Stimulated activated naive B cell treated with anti-CD40 and anti-IgM and Interleukin-4, amounts not matched to agents 10 μg/mL and 1 μg/mL and 100 μg/mL, for 72 hours (primary cell): ENCODE measurements around the gene C1orf74.

Source experiments
- ATAC-seq, 2 donors: fragments of 150-1000 bp; cut with Tn5 transposase; replicated peaks; 2 replicates each; pipeline ENCODE4 v1.10.0; 2021; ENCODE audit warnings: moderate library complexity in 1 of 2
- DNase-seq: peaks from one replicate; pipeline ENCODE4 v3.0.0; 2021
- H3K27ac Mint-ChIP-seq: one replicate; pipeline ENCODE4 v1.8.0; 2022; ENCODE audit warnings: mild to moderate bottlenecking, mixed read lengths
- H3K27me3 Mint-ChIP-seq, 2 donors: one replicate each; pipeline ENCODE4 v1.8.0; 2022; ENCODE audit warnings: mixed read lengths in 2 of 2
- H3K36me3 Mint-ChIP-seq, 2 donors: one replicate each; pipeline ENCODE4 v1.8.0; 2022; ENCODE audit warnings: mixed read lengths in 2 of 2, mild to moderate bottlenecking in 1 of 2
- H3K4me1 Mint-ChIP-seq, 2 donors: one replicate each; pipeline ENCODE4 v1.8.0; 2022; ENCODE audit warnings: mixed read lengths in 2 of 2, mild to moderate bottlenecking in 1 of 2
- H3K4me3 Mint-ChIP-seq, 2 donors: one replicate each; pipeline ENCODE4 v1.8.0; 2022; ENCODE audit warnings: mild to moderate bottlenecking in 2 of 2, mixed read lengths in 2 of 2, moderate library complexity in 1 of 2
- H3K9me3 Mint-ChIP-seq, 2 donors: one replicate each; pipeline ENCODE4 v1.8.0; 2022; ENCODE audit warnings: mixed read lengths in 2 of 2, mild to moderate bottlenecking in 1 of 2

Gene C1orf74

GRCh38 chr1:209755256-209755655 is 29.1 kb downstream of the C1orf74 start:
- Mint-ChIP-seq H3K36me3 (peaks cover 19 to 24% of the 10 kb centered on the region in 2 donors), H3K27ac (peak overlapping the region; percentile 99), H3K4me3 (peak overlapping the region; percentile 91 to 98), H3K9me3 (peaks cover 0 to 4% of the 10 kb centered on the region in 2 donors), H3K4me1 (peaks cover 48 to 70% of the 10 kb centered on the region in 2 donors), H3K27me3 (no peaks in the 10 kb centered on the region)
- ATAC-seq (no peak), DNase-seq (no peak)

- Mint-ChIP-seq H3K4me3 (no peak overlapping the region), H3K9me3 (peaks cover 0 to 4% of the 10 kb centered on the region in 2 donors), H3K27ac (no peak overlapping the region), H3K4me1 (peaks cover 34 to 58% of the 10 kb centered on the region in 2 donors), H3K27me3 (no peaks in the 10 kb centered on the region), H3K36me3 (peaks cover 2 to 3% of the 10 kb centered on the region in 2 donors)
- ATAC-seq: no peak
- no peak for DNase-seq
Observed at GRCh38 chr1:209752890-209753289, 31.5 kb downstream of the C1orf74 start.

DNA sequence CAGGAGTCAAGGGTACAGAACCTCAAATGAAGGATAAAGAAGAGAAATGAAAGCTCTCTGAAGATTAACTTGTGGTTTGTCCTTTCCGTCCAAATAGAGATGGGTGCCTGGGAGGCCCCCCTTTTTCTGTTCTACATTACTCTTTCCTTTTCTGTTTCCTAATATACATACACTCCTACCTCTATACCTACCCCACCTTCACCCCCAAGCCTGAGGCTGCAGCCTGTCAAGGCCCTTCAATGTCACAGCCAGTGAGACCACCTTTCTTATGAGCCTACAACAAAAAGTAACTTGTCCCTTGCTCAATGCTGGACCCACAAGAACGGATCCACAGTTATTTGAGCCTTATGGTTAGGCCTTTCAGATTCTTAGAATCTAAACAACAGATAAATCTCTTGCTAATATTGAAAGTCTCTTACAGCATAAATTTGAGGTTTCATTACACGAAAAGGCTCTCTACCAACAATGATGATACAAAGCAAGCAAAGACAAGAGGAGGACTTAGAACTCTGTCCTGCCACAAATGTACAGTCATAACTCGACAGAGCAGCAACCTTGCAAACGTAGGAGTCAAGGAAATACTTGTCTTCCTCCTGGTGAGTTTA is 32.6 kb downstream of the C1orf74 start:
- H3K36me3 Mint-ChIP-seq: peaks cover 2 to 3% of the 10 kb centered on the region in 2 donors
- H3K4me1 Mint-ChIP-seq: peaks cover 38 to 54% of the 10 kb centered on the region in 2 donors
- no peaks in the 10 kb centered on the region for H3K27me3 Mint-ChIP-seq
- H3K27ac Mint-ChIP-seq: peak overlapping the region; percentile 78
- peak; percentile 45 to 52 for ATAC-seq
- DNase-seq: peak; percentile 39
- peak overlapping the region; percentile 26 to 51 for H3K4me3 Mint-ChIP-seq
- peaks cover 0 to 4% of the 10 kb centered on the region in 2 donors for H3K9me3 Mint-ChIP-seq

GRCh38 chr1:209749670-209750323 is 34.6 kb downstream of the C1orf74 start:
- Mint-ChIP-seq H3K9me3 (no peaks in the 10 kb centered on the region), H3K4me3 (no peak overlapping the region), H3K27me3 (no peaks in the 10 kb centered on the region), H3K4me1 (peaks cover 22 to 35% of the 10 kb centered on the region in 2 donors), H3K36me3 (no peaks in the 10 kb centered on the region), H3K27ac (no peak overlapping the region)
- ATAC-seq: no peak
- no peak for DNase-seq

DNA sequence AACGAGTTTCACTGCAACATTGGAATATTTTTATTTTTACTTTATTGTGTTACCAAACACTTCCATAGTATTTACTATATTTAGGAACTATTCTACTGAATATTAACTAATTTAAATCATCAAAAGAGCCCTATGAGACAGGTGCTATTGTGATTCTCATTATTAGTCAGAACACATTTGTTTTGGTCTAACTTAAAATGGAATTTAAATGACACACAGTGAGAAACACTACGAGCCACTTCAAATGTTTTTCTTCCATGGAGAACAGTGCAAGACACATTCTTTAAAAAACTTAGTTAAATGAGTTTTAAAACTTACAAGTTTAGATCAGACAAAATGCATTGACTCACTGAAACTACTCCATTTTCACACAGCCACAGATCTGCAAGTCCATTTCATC is 35.2 kb downstream of the C1orf74 start:
- no peak overlapping the region for H3K27ac Mint-ChIP-seq
- ATAC-seq: no peak
- H3K36me3 Mint-ChIP-seq: no peaks in the 10 kb centered on the region
- H3K4me1 Mint-ChIP-seq: peaks cover 21 to 35% of the 10 kb centered on the region in 2 donors
- H3K4me3 Mint-ChIP-seq: no peak overlapping the region
- H3K27me3 Mint-ChIP-seq: no peaks in the 10 kb centered on the region
- no peaks in the 10 kb centered on the region for H3K9me3 Mint-ChIP-seq
- DNase-seq: no peak

DNA sequence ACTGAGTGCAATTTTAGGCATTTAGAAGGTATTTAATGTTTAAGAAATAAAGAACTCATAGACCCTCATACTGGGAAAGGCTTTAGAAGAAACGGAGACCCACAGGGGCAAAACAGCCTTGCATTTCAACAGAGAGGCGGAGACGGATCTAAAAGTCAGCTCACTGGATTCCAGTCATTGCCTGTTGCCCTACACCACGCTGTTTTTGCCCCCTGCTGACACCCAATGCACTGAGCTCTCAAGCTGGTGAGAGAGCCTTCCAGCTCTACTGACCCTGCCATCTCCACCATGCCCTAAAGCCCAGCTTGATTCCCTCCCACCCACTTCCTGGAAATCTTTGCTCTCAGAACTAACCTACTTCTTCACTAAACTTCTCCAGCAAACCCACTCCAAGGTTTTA is 35.7 kb downstream of the C1orf74 start:
- Mint-ChIP-seq H3K4me1 (peaks cover 22 to 37% of the 10 kb centered on the region in 2 donors), H3K27me3 (no peaks in the 10 kb centered on the region), H3K27ac (no peak overlapping the region), H3K36me3 (no peaks in the 10 kb centered on the region), H3K9me3 (no peaks in the 10 kb centered on the region), H3K4me3 (no peak overlapping the region)
- no peak for DNase-seq
- no peak for ATAC-seq

DNA sequence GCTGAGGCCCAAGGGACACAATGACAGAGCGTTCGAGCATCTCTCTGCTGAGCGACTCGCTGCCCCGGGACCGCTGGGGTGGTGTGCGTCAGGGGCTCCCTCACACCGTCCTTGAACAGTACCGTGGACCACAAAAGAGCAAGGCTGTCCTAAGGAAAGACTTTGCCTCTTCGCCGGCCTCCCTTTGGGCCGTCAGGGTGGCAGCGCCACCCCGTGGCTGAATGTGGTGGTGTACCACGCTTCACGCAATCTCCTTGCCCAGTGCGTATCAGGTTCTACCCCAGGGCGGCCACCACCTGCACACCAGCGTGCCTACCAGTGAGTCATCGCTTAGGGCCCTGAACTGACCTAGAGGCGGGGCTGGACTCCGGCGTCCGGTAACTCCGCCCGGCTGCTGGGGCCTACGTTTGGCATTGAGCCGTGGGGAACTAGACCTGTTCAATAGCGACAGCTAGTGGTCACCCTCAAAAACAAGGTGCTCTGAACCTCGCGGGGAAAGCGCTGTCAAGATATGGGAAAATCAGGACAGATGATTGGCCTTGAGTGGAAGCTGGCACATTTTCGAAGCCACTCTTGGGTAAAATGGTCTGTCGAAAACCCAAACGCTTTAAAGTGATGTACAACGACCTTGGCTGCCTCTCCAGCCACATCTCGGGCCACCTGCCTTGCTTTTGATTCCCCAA is 36.6 kb downstream of the C1orf74 start:
- DNase-seq: peak; percentile 95
- peaks cover 29 to 46% of the 10 kb centered on the region in 2 donors for H3K4me1 Mint-ChIP-seq
- peak overlapping the region; percentile 87 for H3K27ac Mint-ChIP-seq
- peak overlapping the region; percentile 69 to 73 for H3K4me3 Mint-ChIP-seq
- no peaks in the 10 kb centered on the region for H3K27me3 Mint-ChIP-seq
- peak; percentile 92 to 93 for ATAC-seq
- no peaks in the 10 kb centered on the region for H3K36me3 Mint-ChIP-seq
- no peaks in the 10 kb centered on the region for H3K9me3 Mint-ChIP-seq

DNA sequence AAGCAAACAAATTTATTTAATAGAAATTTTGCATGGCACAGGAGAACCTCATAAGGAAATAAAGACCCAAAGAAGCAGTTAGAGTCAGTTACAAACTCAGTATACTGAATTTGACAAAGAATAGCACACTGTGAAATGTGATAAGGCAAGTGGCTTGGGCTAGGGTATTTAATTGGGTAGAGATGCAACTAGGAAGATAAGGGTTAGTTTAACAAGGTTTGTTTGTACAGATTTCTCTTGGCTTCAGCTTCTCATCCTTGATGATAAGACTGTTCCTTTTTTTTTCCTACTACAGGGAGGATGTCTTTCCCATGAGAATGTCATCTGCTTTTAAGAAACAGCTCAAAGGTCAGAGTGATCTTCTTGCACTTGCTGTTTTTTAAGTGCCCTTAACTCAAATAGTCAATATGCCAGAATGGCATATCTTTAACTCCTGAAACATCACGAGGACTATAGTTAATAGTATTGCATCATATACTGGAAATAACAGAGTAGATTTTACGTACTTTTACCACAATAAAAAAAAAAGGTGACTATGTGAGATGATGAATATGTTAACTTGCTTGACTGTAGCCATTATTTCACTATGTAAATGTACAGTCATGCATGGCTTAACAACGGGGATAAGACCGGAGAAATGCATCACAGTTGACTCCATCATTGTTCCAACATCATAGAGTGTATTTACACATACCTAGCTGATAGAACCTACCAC is 37.8 kb downstream of the C1orf74 start:
- no peaks in the 10 kb centered on the region for H3K9me3 Mint-ChIP-seq
- H3K27ac Mint-ChIP-seq: no peak overlapping the region
- H3K36me3 Mint-ChIP-seq: no peaks in the 10 kb centered on the region
- DNase-seq: no peak
- H3K4me1 Mint-ChIP-seq: peaks cover 29 to 44% of the 10 kb centered on the region in 2 donors
- ATAC-seq: no peak
- no peak overlapping the region for H3K4me3 Mint-ChIP-seq
- H3K27me3 Mint-ChIP-seq: no peaks in the 10 kb centered on the region

- Mint-ChIP-seq H3K27me3 (peaks cover 0 to 6% of the 10 kb centered on the region in 2 donors), H3K9me3 (no peaks in the 10 kb centered on the region), H3K4me1 (peaks cover 24 to 30% of the 10 kb centered on the region in 2 donors), H3K36me3 (no peaks in the 10 kb centered on the region), H3K27ac (peak overlapping the region; percentile 72), H3K4me3 (no peak overlapping the region)
- ATAC-seq: peak in 1 of 2 donors; percentile 2
- no peak for DNase-seq
Observed at GRCh38 chr1:209743145-209743482, 41.2 kb downstream of the C1orf74 start.

GRCh38 chr1:209742409-209743144 is 41.8 kb downstream of the C1orf74 start:
- no peaks in the 10 kb centered on the region for H3K36me3 Mint-ChIP-seq
- ATAC-seq (peak in 1 of 2 donors; percentile 14), DNase-seq (no peak)
- H3K27me3 Mint-ChIP-seq: peaks cover 0 to 10% of the 10 kb centered on the region in 2 donors
- peaks cover 20 to 25% of the 10 kb centered on the region in 2 donors for H3K4me1 Mint-ChIP-seq
- H3K27ac Mint-ChIP-seq: peak overlapping the region; percentile 72
- no peaks in the 10 kb centered on the region for H3K9me3 Mint-ChIP-seq
- no peak overlapping the region for H3K4me3 Mint-ChIP-seq

DNA sequence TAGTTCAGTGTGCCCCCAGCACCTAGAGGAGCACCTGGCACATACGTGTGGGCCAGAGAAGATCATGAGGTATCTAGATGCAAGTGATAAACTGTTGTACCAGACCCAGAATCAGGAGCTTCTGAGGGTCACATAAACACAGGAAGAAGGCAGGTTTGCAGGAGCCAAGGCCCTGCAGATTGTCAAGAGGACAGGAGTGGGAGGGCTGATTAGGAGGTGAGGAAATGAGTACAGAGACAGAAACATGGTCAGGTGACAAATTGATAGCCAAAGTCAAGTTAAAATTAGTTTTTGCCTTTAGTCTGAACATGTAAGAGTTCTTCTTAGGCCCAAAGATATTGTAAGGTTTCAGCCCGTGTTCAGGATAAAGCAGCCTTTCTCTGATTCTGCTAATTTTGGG is 42.5 kb downstream of the C1orf74 start:
- H3K4me1 Mint-ChIP-seq: peaks cover 20 to 27% of the 10 kb centered on the region in 2 donors
- H3K36me3 Mint-ChIP-seq: no peaks in the 10 kb centered on the region
- ATAC-seq (no peak), DNase-seq (no peak)
- no peak overlapping the region for H3K4me3 Mint-ChIP-seq
- H3K27me3 Mint-ChIP-seq: peaks cover 4 to 17% of the 10 kb centered on the region in 2 donors
- H3K9me3 Mint-ChIP-seq: no peaks in the 10 kb centered on the region
- H3K27ac Mint-ChIP-seq: no peak overlapping the region

GRCh38 chr1:209741193-209741592 is 43.2 kb downstream of the C1orf74 start:
- H3K27ac Mint-ChIP-seq: peak overlapping the region; percentile 62
- DNase-seq: no peak
- no peak for ATAC-seq
- H3K27me3 Mint-ChIP-seq: peaks cover 4 to 17% of the 10 kb centered on the region in 2 donors
- H3K4me3 Mint-ChIP-seq: no peak overlapping the region
- no peaks in the 10 kb centered on the region for H3K9me3 Mint-ChIP-seq
- H3K36me3 Mint-ChIP-seq: no peaks in the 10 kb centered on the region
- H3K4me1 Mint-ChIP-seq: peaks cover 27 to 34% of the 10 kb centered on the region in 2 donors

- ATAC-seq (no peak), DNase-seq (no peak)
- Mint-ChIP-seq H3K4me1 (peaks cover 39 to 52% of the 10 kb centered on the region in 2 donors), H3K36me3 (no peaks in the 10 kb centered on the region), H3K4me3 (no peak overlapping the region), H3K27ac (no peak overlapping the region), H3K9me3 (no peaks in the 10 kb centered on the region), H3K27me3 (peaks cover 4 to 17% of the 10 kb centered on the region in 2 donors)
Observed at GRCh38 chr1:209738270-209738669, 46.1 kb downstream of the C1orf74 start.

DNA sequence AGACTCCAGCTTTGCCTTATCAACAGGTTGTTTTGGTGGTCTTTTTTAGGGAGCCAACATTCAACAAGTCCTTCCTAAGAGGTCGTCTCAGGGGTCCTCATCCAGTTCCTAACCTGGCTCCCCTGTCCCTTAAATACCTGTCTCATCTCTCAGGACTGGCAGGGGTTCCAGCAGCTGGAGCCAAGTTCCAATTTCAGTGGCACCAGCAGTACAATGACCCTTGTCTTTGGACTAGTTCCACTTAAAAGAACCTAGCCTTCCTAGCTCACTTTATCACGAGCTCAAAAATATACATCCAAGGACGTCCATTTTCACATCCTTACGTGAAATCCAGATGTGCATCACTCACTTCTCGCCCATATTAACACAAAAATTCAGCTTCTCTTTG is 47.2 kb downstream of the C1orf74 start:
- DNase-seq (no peak), ATAC-seq (no peak)
- no peaks in the 10 kb centered on the region for H3K9me3 Mint-ChIP-seq
- no peaks in the 10 kb centered on the region for H3K36me3 Mint-ChIP-seq
- no peak overlapping the region for H3K27ac Mint-ChIP-seq
- H3K4me3 Mint-ChIP-seq: no peak overlapping the region
- H3K4me1 Mint-ChIP-seq: peaks cover 32 to 47% of the 10 kb centered on the region in 2 donors
- H3K27me3 Mint-ChIP-seq: peaks cover 4 to 17% of the 10 kb centered on the region in 2 donors
